ENCODE measurements around the gene RPL10. TPM values are rescaled to one million over a fixed set of nuclear protein-coding genes. Genes with fewer than 3 reads are reported as not detected.

The RPL10 gene
- total and polyA plus RNA-seq, 2 donors (not counting 3 experiments of a cell fraction or from before 2014, with no cell fraction given) = 2,493 to 7,586 TPM

GRCh38 chrX:154380153-154380552 is 18.0 kb upstream of the RPL10 start:
- H3K9me1 ChIP-seq (replicated peaks; ENCODE audit: control insufficient read depth, extremely low read depth, insufficient read depth, low read length) = no peaks in the 10 kb centered on the region
- H3K9me3 ChIP-seq (replicated peaks; ENCODE audit: control insufficient read depth, insufficient read depth, low read length) = no peaks in the 10 kb centered on the region
- peak overlapping the region; percentile 70 to 95 (median 78) for H3K4me3 ChIP-seq (replicated peaks in 1 of 3; ENCODE audit: insufficient read depth in 1 of 3, low read depth in 1 of 3, low read length in 3 of 3)
- H3K9ac ChIP-seq (replicated peaks; ENCODE audit: extremely low read depth, insufficient read depth, low read length) = peak overlapping the region; percentile 94
- peaks cover 6% of the 10 kb centered on the region for H3K4me1 ChIP-seq (ENCODE audit: control insufficient read depth, extremely low read depth, insufficient read depth, low read length)
- no peak overlapping the region for H2AFZ ChIP-seq (ENCODE audit: low read depth, low read length)
- peak overlapping the region; percentile 51 for H3K4me2 ChIP-seq (ENCODE audit: insufficient read depth, low read length)
- DNase-seq (ENCODE audit: low read depth, low spot score) (no peak), FAIRE-seq (peak; percentile 72)
- no peak for TF ChIP-seq POLR2A (IDR thresholded peaks at IDR 0.05; ENCODE audit: low read depth, low read length)
- no peak for TF ChIP-seq POLR2AphosphoS5 (IDR thresholded peaks at IDR 0.05; ENCODE audit: insufficient read depth, low read depth, low read length)
- TF ChIP-seq FOS (IDR thresholded peaks at IDR 0.05; ENCODE audit: borderline replicate concordance, insufficient read depth, low read length) = no peak
- no peak for TF ChIP-seq MAX (IDR thresholded peaks at IDR 0.05; ENCODE audit: insufficient read depth, insufficient read length)
- no peak for TF ChIP-seq MYC (IDR thresholded peaks at IDR 0.05; ENCODE audit: low read depth, low read length)
- H3K27me3 ChIP-seq (ENCODE audit: control insufficient read depth in 2 of 2, insufficient read depth in 2 of 2, low read length in 2 of 2) = no peaks in the 10 kb centered on the region
- no peaks in the 10 kb centered on the region for H3K36me3 ChIP-seq (ENCODE audit: control insufficient read depth in 2 of 2, extremely low read depth in 1 of 2, insufficient read depth in 2 of 2, low read length in 2 of 2)
- ChIA-PET CTCF (no interaction called here), POLR2A (interaction anchor here (1.2 kb wide), 1 partner anchor 18 kb away, joined by 4 read pairs; no protein-coding TSS in a partner anchor)
- peaks cover 17% of the 10 kb centered on the region for H3K79me2 ChIP-seq (ENCODE audit: control insufficient read depth, insufficient read depth, low read length)
- dilution Hi-C loops (cut with MboI; ENCODE audit: extremely low pct_ligation_motif_present, low sequenced_read_pairs) = no loop called here
- H3K27ac ChIP-seq (ENCODE audit: insufficient read depth, low read depth, low read length) = peak overlapping the region; percentile 87
- no peaks in the 10 kb centered on the region for H4K20me1 ChIP-seq (replicated peaks; ENCODE audit: control insufficient read depth, extremely low read depth, insufficient read depth, low read length)
- intact Hi-C loops (cut with micrococcal nuclease) = no loop called here
- BruUV-seq (replicated peaks) = no TSS peak

GRCh38 chrX:154380787-154381186 is 17.4 kb upstream of the RPL10 start:
- peaks cover 6% of the 10 kb centered on the region for H3K4me1 ChIP-seq (ENCODE audit: control insufficient read depth, extremely low read depth, insufficient read depth, low read length)
- intact Hi-C loops (cut with micrococcal nuclease) (no loop called here), dilution Hi-C loops (cut with MboI; ENCODE audit: extremely low pct_ligation_motif_present, low sequenced_read_pairs) (no loop called here)
- H3K27me3 ChIP-seq (ENCODE audit: control insufficient read depth in 2 of 2, insufficient read depth in 2 of 2, low read length in 2 of 2) = no peaks in the 10 kb centered on the region
- no peaks in the 10 kb centered on the region for H3K9me1 ChIP-seq (replicated peaks; ENCODE audit: control insufficient read depth, extremely low read depth, insufficient read depth, low read length)
- H3K36me3 ChIP-seq (ENCODE audit: control insufficient read depth in 2 of 2, extremely low read depth in 1 of 2, insufficient read depth in 2 of 2, low read length in 2 of 2) = no peaks in the 10 kb centered on the region
- BruUV-seq (replicated peaks) = no TSS peak
- peaks cover 17% of the 10 kb centered on the region for H3K79me2 ChIP-seq (ENCODE audit: control insufficient read depth, insufficient read depth, low read length)
- H2AFZ ChIP-seq (ENCODE audit: low read depth, low read length) = no peak overlapping the region
- CTCF ChIA-PET = no interaction called here
- H3K27ac ChIP-seq (ENCODE audit: insufficient read depth, low read depth, low read length) = no peak overlapping the region
- H3K9me3 ChIP-seq (replicated peaks; ENCODE audit: control insufficient read depth, insufficient read depth, low read length) = no peaks in the 10 kb centered on the region
- POLR2A ChIA-PET = no interaction called here
- peak overlapping the region; percentile 51 for H3K4me2 ChIP-seq (ENCODE audit: insufficient read depth, low read length)
- FAIRE-seq = no peak
- H3K4me3 ChIP-seq (replicated peaks in 1 of 3; ENCODE audit: insufficient read depth in 1 of 3, low read depth in 1 of 3, low read length in 3 of 3) = no peak overlapping the region
- TF ChIP-seq MYC (IDR thresholded peaks at IDR 0.05; ENCODE audit: low read depth, low read length) (no peak), GATA2 (IDR thresholded peaks at IDR 0.05; ENCODE audit: insufficient read depth, insufficient read length, low read depth, low read length) (no peak), CTCF (IDR thresholded peaks at IDR 0.05; ENCODE audit: extremely low read depth in 1 of 2, insufficient read depth in 1 of 2, low read depth in 1 of 2, low read length in 2 of 2) (no peak), JUN (IDR thresholded peaks at IDR 0.05; ENCODE audit: borderline replicate concordance, insufficient read depth, insufficient read length, low read depth) (no peak), POLR2A (IDR thresholded peaks at IDR 0.05; ENCODE audit: low read depth, low read length) (no peak)
- H4K20me1 ChIP-seq (replicated peaks; ENCODE audit: control insufficient read depth, extremely low read depth, insufficient read depth, low read length) = no peaks in the 10 kb centered on the region
- no peak overlapping the region for H3K9ac ChIP-seq (replicated peaks; ENCODE audit: extremely low read depth, insufficient read depth, low read length)
- DNase-seq (ENCODE audit: low read depth, low spot score) = no peak

Measured in endothelial cell of umbilical vein (primary cell).